PC-3 (cell line): ENCODE measurements around the gene PLEKHM3. TPM values are rescaled to one million over a fixed set of nuclear protein-coding genes. Genes with fewer than 3 reads are reported as not detected.

Experiments used
- ATAC-seq: fragments of 200-7000 bp; cut with Tn5 transposase; 2 replicates; pipeline ENCODE4 v1.9.1; 2020; ENCODE audit warnings: mild to moderate bottlenecking, moderate library complexity
- BruUV-seq: library from RNA; stranded (reverse); fragments of 400-500 nt; replicated peaks from 2 replicates; lab custom pipeline; 2021; lab: Mats Ljungman, UMichigan
- CTCF ChIA-PET: fragments of 300-600 bp; sonication (Branson Sonifier 250); formaldehyde crosslinking; loops from one replicate; lab custom pipeline; 2022; ENCODE audit warnings: antibody characterized with exemption; lab: Charles Lee
- POLR2A ChIA-PET: fragments of 300-600 bp; sonication (Branson Sonifier 250); formaldehyde crosslinking; loops from one replicate; lab custom pipeline; 2022; ENCODE audit warnings: antibody characterized with exemption; ENCODE audit not compliant: unreplicated experiment; lab: Charles Lee
- DNase-seq: peaks from one replicate; pipeline ENCODE4 v3.0.0-alpha.2; 2015
- H2AFZ ChIP-seq: fragments of 300-600 bp; sonication (generic); 2 replicates; pipeline ENCODE4 v1.6.0; 2016; ENCODE audit warnings: antibody characterized with exemption, low read length
- H3F3A ChIP-seq: fragments of 300-600 bp; sonication (generic); one replicate; pipeline ENCODE4 v1.6.0; 2017; ENCODE audit warnings: antibody characterized with exemption, low read length, control low read depth, mild to moderate bottlenecking; ENCODE audit not compliant: unreplicated experiment
- H3K27ac ChIP-seq: fragments of 300-600 bp; sonication (generic); 2 replicates; pipeline ENCODE4 v1.5.1; 2016; ENCODE audit warnings: mild to moderate bottlenecking, low read length
- H3K27me3 ChIP-seq: fragments of 300-600 bp; sonication (generic); 2 replicates; pipeline ENCODE4 v1.6.1; 2016; ENCODE audit warnings: low read length, mixed read lengths
- H3K36me3 ChIP-seq: fragments of 300-600 bp; sonication (generic); 2 replicates; pipeline ENCODE4 v1.6.1; 2016; ENCODE audit warnings: low read depth, mixed run types, low read length, mixed read lengths
- H3K4me1 ChIP-seq: fragments of 300-600 bp; sonication (generic); 2 replicates; pipeline ENCODE4 v1.5.1; 2016; ENCODE audit warnings: low read length; ENCODE audit not compliant: insufficient read depth
- H3K4me2 ChIP-seq: fragments of 300-600 bp; sonication (generic); 2 replicates; pipeline ENCODE4 v1.6.0; 2016; ENCODE audit warnings: low read length
- H3K4me3 ChIP-seq: fragments of 300-600 bp; sonication (generic); 2 replicates; pipeline ENCODE4 v1.5.1; 2016; ENCODE audit warnings: mild to moderate bottlenecking, low read length, mixed read lengths
- H3K79me2 ChIP-seq: fragments of 300-600 bp; sonication (generic); 2 replicates; pipeline ENCODE4 v1.6.1; 2017; ENCODE audit warnings: low read length, mixed read lengths
- H3K9ac ChIP-seq: fragments of 300-600 bp; sonication (generic); 2 replicates; pipeline ENCODE4 v1.6.0; 2016; ENCODE audit warnings: mild to moderate bottlenecking, low read length
- H3K9me2 ChIP-seq: fragments of 300-600 bp; sonication (generic); replicated peaks from 2 replicates; pipeline ENCODE4 v1.6.1; 2016; ENCODE audit warnings: mixed run types, low read length, mixed read lengths
- H3K9me3 ChIP-seq: fragments of 300-600 bp; sonication (generic); 2 replicates; pipeline ENCODE4 v1.6.1; 2016; ENCODE audit warnings: low read length, mixed read lengths
- H4K20me1 ChIP-seq: fragments of 300-600 bp; sonication (generic); 2 replicates; pipeline ENCODE4 v1.6.1; 2016; ENCODE audit warnings: low read length, mixed read lengths
- EZH2 ChIP-seq: fragments of 300-600 bp; sonication (generic); IDR thresholded peaks from one replicate; pipeline ENCODE4 v1.6.1; 2017; ENCODE audit warnings: antibody characterized with exemption, mild to moderate bottlenecking, low read length; ENCODE audit not compliant: unreplicated experiment
- EZH2phosphoT487 ChIP-seq: fragments of 300-600 bp; sonication (generic); IDR thresholded peaks from 2 replicates; pipeline ENCODE4 v1.6.1; 2018; ENCODE audit warnings: mild to moderate bottlenecking, antibody characterized with exemption, low read length, borderline replicate concordance
- intact Hi-C: fragments of 100-400 bp; cut with micrococcal nuclease; formaldehyde crosslinking; loops from 2 replicates; pipeline ENCODE4 v1.9.0; 2023
- total RNA-seq: library from RNA; depleted of rRNA; stranded (reverse); fragments of >200 nt; gene quantifications from 2 replicates; pipeline ENCODE4 v1.2.3, GENCODE V29; 2014
- TF ChIP-seq, protein P1 (sequence below): fragments of 300-600 bp; sonication (generic); conservative IDR thresholded peaks from 2 replicates; pipeline ENCODE4 v1.5.1; 2017; ENCODE audit warnings: antibody characterized with exemption, low read depth, mild to moderate bottlenecking, low read length

PLEKHM3 gene
- total RNA-seq, 1 experiment from 2014 or later = 5.9 TPM

DNA sequence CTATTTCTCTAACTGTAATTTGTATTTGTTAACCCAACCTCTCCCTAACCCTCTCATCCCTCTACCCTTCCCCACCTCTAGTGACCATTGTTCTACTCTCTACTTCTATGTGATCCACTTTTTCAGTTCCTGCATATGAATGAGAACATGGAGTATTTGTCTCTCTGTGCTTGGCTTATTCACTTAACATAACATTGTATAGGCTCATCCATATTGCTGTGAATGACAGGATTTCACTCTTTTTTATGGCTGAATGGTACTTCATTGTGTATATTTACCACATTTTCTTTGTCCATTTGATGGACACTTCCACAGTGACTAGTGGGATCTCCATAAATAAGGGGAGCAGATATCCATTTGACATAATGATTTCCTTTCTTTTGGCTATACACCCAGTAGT lies 103.7 kb downstream of the PLEKHM3 start:
- DNase-seq (no peak), ATAC-seq (no peak)

DNA sequence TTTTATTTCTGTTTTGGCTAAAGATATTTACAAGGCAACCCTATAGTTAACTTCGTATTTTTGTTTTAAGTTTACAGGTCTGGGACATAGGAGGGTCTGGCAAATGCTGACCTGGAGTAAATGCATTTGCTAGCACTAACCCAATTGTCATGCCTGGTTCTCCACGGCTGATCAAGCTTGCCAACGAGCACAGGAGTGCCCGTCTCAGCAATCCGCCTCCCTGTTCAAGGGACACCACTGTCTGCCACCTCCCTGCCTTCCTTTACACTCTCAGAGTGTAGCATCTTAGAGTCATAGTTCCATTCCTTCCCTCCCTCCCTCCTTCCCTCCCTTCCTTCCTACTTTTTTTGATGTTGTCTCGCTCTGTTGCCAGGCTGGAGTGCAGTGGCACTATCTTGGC lies 104.6 kb downstream of the PLEKHM3 start:
- ChIA-PET CTCF (no interaction called here), POLR2A (no interaction called here)
- no peak for ATAC-seq

More for the DNA sequence above, 103.7 kb downstream of the PLEKHM3 start:
- Histone ChIP-seq H3K9me3 (no peaks in the 10 kb centered on the region), H3K9me2 (no peaks in the 10 kb centered on the region), H2AFZ (no peak overlapping the region), H3K4me1 (no peaks in the 10 kb centered on the region), H3K9ac (no peak overlapping the region), H3K27ac (no peak overlapping the region), H4K20me1 (no peaks in the 10 kb centered on the region), H3K4me2 (no peak overlapping the region), H3K27me3 (no peaks in the 10 kb centered on the region), H3K36me3 (no peaks in the 10 kb centered on the region), H3K4me3 (no peak overlapping the region), H3F3A (no peaks in the 10 kb centered on the region), H3K79me2 (no peaks in the 10 kb centered on the region)
- TF ChIP-seq, protein P1, sequence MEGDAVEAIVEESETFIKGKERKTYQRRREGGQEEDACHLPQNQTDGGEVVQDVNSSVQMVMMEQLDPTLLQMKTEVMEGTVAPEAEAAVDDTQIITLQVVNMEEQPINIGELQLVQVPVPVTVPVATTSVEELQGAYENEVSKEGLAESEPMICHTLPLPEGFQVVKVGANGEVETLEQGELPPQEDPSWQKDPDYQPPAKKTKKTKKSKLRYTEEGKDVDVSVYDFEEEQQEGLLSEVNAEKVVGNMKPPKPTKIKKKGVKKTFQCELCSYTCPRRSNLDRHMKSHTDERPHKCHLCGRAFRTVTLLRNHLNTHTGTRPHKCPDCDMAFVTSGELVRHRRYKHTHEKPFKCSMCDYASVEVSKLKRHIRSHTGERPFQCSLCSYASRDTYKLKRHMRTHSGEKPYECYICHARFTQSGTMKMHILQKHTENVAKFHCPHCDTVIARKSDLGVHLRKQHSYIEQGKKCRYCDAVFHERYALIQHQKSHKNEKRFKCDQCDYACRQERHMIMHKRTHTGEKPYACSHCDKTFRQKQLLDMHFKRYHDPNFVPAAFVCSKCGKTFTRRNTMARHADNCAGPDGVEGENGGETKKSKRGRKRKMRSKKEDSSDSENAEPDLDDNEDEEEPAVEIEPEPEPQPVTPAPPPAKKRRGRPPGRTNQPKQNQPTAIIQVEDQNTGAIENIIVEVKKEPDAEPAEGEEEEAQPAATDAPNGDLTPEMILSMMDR = no peak
- TF ChIP-seq EZH2 (no peak), EZH2phosphoT487 (no peak)
- ChIA-PET POLR2A (no interaction called here), CTCF (no interaction called here)
- no TSS peak for BruUV-seq
- intact Hi-C loops = no loop called here

DNA sequence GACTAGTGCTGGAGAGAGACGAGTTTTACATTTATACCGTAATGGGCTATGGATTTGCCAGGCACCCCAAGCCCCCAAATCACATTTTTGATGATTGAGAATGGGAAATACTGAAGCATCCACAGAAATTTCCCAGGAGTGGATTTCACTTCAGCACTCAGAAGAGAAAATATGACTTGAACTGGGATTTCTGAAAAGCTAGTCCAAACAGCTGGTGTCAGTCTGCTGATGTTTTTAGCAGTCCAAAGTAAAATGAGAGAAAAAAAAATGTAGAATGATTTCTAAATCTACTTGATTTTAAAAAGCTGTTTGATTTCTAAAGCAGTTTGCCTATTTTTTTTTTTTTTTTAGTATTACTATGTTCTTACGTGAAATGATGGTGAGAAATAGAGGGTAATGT lies 105.0 kb downstream of the PLEKHM3 start:
- no TSS peak for BruUV-seq
- Histone ChIP-seq H3K27me3 (no peaks in the 10 kb centered on the region), H2AFZ (no peak overlapping the region), H3K9me3 (no peaks in the 10 kb centered on the region), H3K79me2 (no peaks in the 10 kb centered on the region), H3K36me3 (no peaks in the 10 kb centered on the region), H4K20me1 (no peaks in the 10 kb centered on the region), H3K9me2 (no peaks in the 10 kb centered on the region), H3K9ac (no peak overlapping the region), H3K4me3 (no peak overlapping the region), H3F3A (no peaks in the 10 kb centered on the region), H3K4me2 (no peak overlapping the region), H3K27ac (no peak overlapping the region), H3K4me1 (no peaks in the 10 kb centered on the region)
- ChIA-PET POLR2A (no interaction called here), CTCF (no interaction called here)
- DNase-seq (no peak), ATAC-seq (no peak)
- intact Hi-C loops = no loop called here
- TF ChIP-seq, protein P1 = no peak
- no peak for TF ChIP-seq EZH2phosphoT487
- TF ChIP-seq EZH2 = no peak

More for the DNA sequence above, 104.6 kb downstream of the PLEKHM3 start:
- no peaks in the 10 kb centered on the region for H3F3A ChIP-seq
- no peaks in the 10 kb centered on the region for H4K20me1 ChIP-seq
- no peaks in the 10 kb centered on the region for H3K27me3 ChIP-seq
- H3K4me3 ChIP-seq = no peak overlapping the region
- no peak for DNase-seq
- H3K27ac ChIP-seq = no peak overlapping the region
- no TSS peak for BruUV-seq
- no peak overlapping the region for H2AFZ ChIP-seq
- H3K9me2 ChIP-seq = no peaks in the 10 kb centered on the region
- intact Hi-C loops = no loop called here
- H3K79me2 ChIP-seq = no peaks in the 10 kb centered on the region
- H3K4me2 ChIP-seq = no peak overlapping the region
- no peaks in the 10 kb centered on the region for H3K9me3 ChIP-seq
- H3K4me1 ChIP-seq = no peaks in the 10 kb centered on the region
- H3K9ac ChIP-seq = no peak overlapping the region
- H3K36me3 ChIP-seq = no peaks in the 10 kb centered on the region
- no peak for TF ChIP-seq EZH2phosphoT487
- TF ChIP-seq, protein P1 = no peak
